Inflammatory macrophage treated with lipopolysaccharide for 4 hours (primary cell): ENCODE data around the gene GPAT2.
"Not testable (repeated sequence)": the region's sequence is repeated elsewhere in the genome, so short reads cannot be mapped to it uniquely, and the experiment has no call there.

Experiments
- DNase-seq: peaks from one replicate; pipeline ENCODE4 v3.0.0-alpha.2; 2020

The GPAT2 gene, protein sequence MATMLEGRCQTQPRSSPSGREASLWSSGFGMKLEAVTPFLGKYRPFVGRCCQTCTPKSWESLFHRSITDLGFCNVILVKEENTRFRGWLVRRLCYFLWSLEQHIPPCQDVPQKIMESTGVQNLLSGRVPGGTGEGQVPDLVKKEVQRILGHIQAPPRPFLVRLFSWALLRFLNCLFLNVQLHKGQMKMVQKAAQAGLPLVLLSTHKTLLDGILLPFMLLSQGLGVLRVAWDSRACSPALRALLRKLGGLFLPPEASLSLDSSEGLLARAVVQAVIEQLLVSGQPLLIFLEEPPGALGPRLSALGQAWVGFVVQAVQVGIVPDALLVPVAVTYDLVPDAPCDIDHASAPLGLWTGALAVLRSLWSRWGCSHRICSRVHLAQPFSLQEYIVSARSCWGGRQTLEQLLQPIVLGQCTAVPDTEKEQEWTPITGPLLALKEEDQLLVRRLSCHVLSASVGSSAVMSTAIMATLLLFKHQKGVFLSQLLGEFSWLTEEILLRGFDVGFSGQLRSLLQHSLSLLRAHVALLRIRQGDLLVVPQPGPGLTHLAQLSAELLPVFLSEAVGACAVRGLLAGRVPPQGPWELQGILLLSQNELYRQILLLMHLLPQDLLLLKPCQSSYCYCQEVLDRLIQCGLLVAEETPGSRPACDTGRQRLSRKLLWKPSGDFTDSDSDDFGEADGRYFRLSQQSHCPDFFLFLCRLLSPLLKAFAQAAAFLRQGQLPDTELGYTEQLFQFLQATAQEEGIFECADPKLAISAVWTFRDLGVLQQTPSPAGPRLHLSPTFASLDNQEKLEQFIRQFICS

DNA sequence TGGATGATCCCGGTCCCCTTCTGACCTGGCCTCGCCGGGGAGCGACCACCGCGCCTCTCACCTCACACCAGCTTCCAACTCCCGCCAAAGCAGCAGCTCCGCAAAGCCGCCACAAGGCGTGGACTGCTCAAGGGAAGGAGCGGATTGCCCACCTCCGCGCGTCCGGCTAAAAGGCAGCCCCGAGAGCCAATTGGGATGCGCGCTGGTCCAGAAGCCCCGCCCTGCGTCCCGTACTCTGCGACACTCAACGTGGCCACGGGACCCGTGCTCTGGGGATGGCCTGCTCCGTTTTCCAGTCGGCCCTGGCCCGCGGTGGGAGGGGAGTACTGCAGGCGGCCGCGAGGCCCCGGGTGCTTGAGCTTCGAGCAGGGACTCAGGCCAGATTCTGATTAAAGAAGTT lies at the start of gene GPAT2:
Gene GPAT2, minus strand, starts transcription at position 125 of the 400 bp plus-strand sequence. CDS start 2,557 bp downstream, outside the sequence.
- not testable (repeated sequence) for DNase-seq

DNA sequence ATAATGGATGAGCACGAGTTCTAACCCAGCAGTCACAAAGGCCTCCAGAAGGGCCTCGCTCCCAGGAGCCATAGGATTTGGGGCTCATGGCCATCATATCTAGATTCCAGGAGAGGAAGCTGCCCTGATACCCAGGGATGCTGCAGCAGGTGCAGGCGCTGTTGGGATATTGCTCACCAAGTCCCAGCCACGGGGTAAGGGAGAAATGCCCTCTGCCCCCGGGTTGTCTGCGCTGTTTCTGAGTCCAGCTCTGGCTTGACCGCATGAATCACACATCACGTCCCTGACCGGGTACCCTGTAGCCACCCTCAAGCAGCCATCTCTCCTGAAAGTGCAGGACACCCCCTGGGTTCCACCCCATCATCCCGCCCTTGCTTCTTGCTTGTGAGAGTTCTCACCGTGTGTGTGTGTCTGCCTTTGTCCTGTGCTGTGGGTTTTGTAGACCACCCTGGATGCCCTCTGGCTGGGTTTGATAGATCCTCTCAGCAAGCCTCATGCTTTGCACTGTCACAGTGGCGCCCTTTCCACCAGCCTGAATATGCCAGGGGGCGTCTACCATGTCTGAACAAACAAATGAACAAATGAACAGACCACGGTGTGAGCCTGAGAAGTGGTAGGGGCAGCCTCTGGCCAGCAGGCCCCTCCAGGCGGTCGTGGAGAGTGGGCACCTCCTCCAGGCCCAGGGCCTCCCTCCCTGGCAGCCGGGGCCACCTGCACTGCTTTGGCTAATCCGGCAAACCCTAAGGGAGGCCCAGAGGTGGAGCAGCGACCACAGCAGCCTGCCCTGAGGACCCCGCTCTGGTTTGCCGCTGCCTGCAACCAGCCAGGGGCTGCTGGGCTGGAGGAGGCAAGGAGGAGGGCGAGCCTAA lies 49.5 kb upstream of the GPAT2 start:
- DNase-seq, result no peak

DNA sequence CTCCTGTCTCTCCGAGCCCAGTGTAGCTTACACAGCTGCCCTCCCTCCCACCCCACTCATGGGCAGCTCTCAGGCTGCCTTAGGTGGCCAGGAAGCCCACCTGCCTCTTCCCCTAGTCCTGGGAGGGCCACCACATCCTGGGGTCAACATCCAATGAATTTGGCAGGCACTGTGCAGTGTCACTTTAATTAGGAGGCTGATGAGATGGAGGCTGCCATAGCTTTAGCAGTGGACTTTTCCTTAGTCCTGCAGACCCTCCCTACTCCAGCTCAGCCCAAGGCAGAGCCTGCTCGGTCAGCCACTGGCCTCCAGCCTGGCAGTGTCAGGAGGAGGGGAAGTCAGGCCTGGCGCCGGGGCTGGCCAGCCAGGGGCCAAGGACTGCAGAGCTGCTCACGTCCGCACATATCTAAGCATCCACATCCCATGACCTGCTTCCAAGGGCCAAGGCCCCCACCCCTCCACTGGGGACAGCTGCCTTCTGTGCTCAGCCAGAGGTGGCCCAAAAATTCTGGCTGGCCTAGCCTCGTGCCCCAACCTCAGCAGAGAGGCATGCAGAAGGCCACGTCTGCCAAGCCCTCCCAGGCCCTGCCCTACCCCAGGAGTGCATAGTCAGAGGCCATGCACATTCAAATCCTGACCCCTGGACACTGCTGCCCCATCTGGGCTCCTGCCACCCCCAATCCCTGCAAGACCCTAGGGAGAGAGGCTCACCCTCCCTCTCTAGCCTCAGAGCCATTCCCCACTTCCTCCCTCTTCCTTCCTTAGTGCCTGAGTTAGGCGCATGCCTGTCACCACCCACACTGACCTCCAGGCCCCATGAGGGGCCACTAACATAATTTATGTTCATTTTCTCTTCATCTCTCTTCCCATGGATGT lies 48.6 kb upstream of the GPAT2 start:
- DNase-seq, result peak; percentile 13

GRCh38 chr2:96082211-96083063 lies 47.7 kb upstream of the GPAT2 start:
- DNase-seq, result peak; percentile 72

DNA sequence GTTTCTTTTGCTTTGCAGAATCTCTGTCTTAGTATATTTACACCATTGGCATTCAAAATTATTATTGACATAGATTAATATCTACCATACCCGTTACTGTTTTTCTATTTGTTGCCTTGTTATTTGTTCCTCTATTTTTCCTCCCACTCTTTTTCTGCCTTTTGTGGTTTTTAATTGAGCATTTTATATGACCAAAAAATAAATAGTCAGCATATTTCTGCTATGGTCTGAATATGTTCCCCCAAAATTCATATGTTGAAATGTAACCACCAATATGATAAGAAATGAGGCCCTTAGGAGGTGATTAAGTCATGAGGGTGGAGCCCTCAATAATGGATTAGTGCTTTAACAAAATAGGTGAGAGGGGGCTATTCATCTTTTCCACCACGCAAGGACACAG lies 46.3 kb upstream of the GPAT2 start:
- DNase-seq, result no peak

GRCh38 chr2:96075199-96075771 lies 40.6 kb upstream of the GPAT2 start:
- DNase-seq, result no peak

DNA sequence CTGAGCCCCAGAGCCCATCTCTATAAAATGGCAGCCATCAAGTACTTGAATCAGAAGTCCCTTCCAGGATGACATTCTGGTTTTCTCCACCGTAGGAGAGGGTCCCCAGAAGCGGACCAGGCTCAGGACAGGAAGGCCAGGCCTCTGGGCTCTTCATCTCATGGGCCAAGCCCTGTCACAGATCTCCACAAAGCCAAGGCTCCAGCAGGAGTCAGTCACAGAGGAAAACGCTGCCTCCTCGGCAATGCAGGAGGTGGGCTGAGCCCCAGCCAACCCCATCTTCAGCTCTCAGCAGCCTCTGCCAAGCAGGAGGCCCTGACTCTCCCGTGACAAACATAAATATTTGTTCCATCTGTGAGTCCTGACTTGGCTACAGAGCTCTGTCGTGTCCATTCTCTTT lies 39.4 kb upstream of the GPAT2 start:
- DNase-seq, result no peak

DNA sequence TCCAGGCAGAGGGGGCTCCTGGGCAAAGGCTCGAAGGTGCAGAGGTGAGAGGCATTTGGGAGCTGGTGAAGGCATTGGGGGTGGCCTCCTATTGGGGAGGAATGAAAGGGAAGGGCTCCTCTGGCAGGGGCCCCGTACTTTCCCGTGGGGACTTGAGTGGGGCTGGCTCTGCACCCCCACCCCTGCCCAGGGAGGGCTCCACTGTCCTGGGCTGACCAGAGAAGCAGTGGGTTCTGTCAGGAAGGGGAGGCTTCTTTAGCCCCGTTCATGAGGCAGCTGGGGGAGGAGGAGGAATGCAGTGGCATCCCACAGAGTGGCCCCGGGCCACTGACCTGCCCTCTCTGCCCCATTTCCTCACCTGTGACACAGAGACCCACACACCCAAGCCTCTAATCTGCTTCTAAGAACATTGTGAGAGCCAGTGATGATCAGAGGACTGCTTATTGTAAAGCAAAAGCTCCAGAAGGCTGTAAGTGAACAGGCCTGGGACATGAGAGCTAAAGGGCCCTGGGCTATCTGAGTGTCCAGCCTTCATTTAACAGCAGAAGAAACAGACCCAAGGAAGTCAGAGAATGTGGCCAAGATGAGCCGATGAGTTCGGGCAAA lies 38.6 kb upstream of the GPAT2 start:
- no peak for DNase-seq

DNA sequence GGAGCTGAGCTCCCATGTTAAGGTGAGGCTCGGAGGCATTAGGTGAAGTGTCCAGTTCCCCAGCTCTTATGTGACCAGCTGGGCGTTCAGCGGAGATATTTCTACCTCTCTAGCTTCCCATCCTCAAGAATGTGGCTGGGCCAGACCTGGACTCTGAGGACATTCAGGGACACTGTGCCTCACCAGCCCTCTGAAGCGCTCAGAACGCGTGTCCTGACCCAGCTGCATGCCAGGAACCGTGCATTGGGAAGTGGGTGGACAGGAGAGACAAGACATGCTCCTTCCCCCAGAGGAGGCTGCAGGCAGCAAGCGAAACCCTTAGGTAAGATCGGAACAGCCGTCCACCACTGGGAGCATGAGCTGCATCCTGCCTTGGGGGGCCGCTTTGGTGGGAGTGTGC lies 38.0 kb upstream of the GPAT2 start:
- no peak for DNase-seq

DNA sequence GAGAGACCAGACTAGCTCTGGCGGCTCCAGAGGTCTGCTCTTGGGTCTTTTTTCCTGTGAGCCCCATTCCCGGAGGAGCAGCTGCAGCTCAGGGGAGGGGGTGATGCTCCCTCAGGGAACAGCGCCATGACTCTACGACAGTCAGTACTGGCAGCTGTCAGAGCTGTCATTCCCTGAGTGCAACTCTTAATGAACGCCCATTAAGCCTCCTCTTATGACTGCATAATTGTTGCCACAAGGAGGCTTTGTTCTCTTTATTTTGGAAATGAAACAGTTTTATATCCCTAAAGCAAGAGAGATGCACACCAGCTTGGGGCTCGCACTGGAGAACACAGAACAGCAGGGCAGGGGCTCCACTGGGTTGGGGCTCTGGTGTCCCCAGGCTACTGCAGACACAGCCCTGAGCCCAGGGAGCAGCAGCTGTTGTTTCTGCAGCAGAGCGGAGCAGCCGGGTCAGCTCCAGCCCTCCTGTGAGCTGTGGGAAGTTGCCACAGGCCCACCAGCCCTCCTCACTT lies 37.3 kb upstream of the GPAT2 start:
- DNase-seq, result not testable (repeated sequence)

DNA sequence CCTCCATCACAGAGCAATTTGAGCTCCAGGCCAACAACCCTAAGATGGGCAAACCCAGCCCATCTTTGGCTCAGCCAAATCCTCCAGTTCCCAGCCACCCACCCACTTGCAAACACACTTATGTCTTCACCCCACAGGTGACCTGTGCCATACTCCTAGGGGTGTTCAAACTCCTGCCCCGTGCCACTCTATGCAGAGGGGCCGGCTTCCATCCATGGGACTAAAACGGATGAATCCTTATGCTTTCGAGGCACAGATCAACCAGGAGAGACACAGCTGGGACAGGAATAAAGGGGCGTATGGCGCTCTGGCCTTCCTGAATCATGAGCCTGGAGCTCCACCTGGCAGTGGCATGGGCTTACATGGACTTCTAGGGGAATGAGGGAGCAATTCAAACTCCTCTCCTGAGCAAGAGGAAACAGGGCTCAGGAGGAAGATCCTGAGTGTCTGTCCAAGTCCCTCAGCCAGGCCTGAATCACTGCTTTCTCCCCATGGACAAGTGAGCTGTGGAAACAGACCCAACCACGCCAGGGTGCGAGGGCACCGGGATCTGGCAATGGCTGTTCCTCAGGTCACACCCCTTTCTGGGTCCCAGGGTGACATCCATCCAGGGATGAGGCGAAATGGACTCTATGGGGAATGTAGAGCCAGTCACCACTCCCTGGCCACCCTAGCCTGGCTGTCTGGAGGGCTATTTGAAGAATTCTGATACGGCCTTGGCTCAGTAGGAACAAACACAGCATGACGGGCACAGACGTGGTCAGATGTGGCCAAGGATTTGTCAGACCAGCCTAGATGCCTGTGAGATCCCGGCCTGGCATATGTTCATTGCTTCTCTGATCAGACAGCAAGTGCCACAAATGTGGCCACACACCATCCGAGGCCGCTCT lies 36.6 kb upstream of the GPAT2 start:
- DNase-seq, result not testable (repeated sequence)

- DNase-seq, result not testable (repeated sequence)
Measured at GRCh38 chr2:96070351-96070750, 35.6 kb upstream of the GPAT2 start.

DNA sequence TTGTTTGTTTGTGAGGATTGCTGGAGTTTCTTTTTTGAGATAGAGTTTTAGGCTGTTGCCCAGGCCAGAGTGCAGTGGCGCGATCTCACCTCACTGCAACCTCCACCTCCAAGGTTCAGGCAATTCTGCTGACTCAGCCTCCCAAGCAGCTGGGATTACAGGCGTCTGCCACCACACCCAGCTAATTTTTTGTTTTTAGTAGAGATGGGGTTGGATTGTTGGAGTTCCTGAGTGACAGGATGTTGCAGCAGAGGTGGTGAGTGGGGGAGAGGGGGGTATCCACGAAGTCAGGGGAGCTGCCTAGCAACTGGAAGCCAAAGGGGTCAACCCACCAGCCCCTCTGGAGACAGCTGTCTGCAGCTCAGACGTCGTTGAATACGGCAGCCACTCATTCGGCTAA lies 35.2 kb upstream of the GPAT2 start:
- not testable (repeated sequence) for DNase-seq

GRCh38 chr2:96067902-96068581 lies 33.3 kb upstream of the GPAT2 start:
- not testable (repeated sequence) for DNase-seq

DNA sequence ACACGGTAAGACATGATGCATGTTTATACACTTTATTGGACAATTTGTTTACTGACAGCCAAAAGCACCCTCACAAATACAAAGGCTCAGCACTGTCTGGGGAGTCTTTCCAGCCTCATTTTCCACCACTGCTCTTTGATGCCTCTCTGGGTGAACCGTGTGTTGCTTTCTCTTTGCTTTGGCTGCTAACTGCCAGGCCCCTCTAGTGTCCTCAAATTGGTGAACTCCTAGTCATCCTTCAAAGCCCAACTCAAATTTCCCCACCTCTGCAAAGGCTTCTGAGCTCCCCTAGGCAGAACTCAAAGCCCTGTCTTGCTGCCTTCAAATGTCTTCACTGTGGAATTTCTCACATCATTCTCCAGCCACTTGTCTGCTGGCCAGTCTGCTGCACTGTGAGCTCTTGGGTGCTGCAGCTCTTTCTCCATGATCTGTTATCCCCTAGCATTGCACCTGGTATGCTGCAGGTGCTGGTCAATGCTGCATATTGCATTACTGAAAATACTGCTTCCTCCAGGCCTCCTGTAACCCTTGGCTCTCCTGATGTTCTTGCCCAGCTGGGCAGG lies 32.5 kb upstream of the GPAT2 start:
- not testable (repeated sequence) for DNase-seq

DNA sequence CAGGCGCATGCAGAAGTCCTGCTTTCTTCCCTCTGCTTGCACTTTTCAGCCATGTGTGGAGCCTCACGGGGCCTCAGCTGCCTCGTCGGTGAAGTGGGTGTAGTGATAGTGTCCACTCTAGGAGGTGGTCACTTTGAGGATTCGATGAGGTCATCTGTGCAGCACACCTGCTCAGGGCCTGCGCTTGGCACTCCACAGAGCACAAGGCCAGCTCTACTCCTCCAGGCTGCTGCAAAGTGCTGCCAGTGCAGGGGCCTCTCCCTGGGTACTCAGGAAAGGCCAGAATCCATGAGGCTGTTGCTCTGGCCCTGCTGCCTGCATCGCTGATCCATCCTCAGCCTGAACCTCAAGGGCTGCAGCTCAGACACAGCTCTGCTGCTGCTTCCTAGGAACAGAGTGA lies 31.8 kb upstream of the GPAT2 start:
- DNase-seq, result not testable (repeated sequence)

- not testable (repeated sequence) for DNase-seq
Measured at GRCh38 chr2:96065954-96066353, 31.2 kb upstream of the GPAT2 start.

DNA sequence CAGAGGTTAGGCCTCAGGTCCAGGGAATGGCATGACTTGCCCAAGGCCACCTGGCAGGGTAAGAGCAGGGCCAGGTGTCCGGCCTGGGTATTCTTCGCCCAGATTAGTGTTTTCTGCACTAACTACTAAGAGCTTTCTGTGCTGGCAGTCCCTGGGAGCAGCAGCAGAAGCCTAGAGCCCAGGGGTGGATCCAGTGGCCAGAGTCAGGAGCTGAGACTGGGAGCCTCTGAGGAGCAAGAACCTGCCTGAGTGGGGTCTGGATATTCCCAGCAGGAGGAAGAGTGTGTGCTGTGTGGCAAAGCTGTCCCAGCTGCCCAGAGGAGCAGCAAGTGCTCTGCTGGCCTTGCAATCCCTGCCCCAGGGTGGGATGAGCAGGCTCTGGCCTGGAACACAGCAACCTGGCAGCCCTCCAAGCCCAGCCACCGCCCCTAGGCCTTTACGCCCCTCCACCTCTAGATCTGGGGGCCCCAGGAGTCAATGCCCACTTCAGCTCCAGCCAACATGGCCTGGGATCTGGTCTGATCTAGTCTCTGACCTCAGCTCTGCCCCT lies 30.7 kb upstream of the GPAT2 start:
- no peak for DNase-seq
